ENCODE results near the gene HPS4. TPM values are rescaled to one million over a fixed set of nuclear protein-coding genes. Genes with fewer than 3 reads are reported as not detected.

Gene HPS4
- total RNA-seq, 3 donors from 2014 or later: 29.0 to 43.6 (median 35.4) TPM

DNA sequence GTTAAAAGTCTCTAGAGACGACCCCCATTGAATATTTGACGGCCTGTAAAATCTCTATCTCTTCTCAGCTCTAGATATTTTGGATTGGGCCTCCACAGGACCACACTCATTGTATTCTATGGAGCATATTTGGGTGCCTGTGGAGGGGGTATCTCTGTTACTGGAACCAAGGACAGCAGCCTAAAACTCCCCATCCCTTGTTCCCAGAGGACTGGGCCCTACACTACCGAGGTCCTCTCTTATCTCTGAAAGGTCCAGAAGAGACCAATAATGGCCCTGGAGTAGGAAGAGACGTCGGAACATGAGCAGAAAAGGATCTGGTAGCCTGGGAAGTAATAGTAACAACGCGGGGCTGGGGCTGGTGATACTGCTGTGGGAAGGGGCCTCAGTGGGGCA lies 542 bp downstream of the HPS4 start:
- peaks cover 13 to 14% of the 10 kb centered on the region in 2 donors for H3K4me1 ChIP-seq
- intact Hi-C loops (cut with DNase I; ENCODE audit: low total_unique reads): no loop called here
- no peak for TF ChIP-seq POLR2A (IDR thresholded peaks at IDR 0.05)
- TF ChIP-seq POLR2AphosphoS5 (IDR thresholded peaks at IDR 0.05): no peak
- TF ChIP-seq, protein P1, sequence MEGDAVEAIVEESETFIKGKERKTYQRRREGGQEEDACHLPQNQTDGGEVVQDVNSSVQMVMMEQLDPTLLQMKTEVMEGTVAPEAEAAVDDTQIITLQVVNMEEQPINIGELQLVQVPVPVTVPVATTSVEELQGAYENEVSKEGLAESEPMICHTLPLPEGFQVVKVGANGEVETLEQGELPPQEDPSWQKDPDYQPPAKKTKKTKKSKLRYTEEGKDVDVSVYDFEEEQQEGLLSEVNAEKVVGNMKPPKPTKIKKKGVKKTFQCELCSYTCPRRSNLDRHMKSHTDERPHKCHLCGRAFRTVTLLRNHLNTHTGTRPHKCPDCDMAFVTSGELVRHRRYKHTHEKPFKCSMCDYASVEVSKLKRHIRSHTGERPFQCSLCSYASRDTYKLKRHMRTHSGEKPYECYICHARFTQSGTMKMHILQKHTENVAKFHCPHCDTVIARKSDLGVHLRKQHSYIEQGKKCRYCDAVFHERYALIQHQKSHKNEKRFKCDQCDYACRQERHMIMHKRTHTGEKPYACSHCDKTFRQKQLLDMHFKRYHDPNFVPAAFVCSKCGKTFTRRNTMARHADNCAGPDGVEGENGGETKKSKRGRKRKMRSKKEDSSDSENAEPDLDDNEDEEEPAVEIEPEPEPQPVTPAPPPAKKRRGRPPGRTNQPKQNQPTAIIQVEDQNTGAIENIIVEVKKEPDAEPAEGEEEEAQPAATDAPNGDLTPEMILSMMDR (IDR thresholded peaks at IDR 0.05): no peak
- H3K27me3 ChIP-seq: no peaks in the 10 kb centered on the region
- H3K36me3 ChIP-seq: no peaks in the 10 kb centered on the region
- H3K9me3 ChIP-seq: no peaks in the 10 kb centered on the region
- DNase-seq (ENCODE audit: low spot score in 2 of 2): no peak
- H3K4me3 ChIP-seq: peak overlapping the region; percentile 84 to 96 (median 87)
- H3K27ac ChIP-seq: peak overlapping the region; percentile 97 to 98

DNA sequence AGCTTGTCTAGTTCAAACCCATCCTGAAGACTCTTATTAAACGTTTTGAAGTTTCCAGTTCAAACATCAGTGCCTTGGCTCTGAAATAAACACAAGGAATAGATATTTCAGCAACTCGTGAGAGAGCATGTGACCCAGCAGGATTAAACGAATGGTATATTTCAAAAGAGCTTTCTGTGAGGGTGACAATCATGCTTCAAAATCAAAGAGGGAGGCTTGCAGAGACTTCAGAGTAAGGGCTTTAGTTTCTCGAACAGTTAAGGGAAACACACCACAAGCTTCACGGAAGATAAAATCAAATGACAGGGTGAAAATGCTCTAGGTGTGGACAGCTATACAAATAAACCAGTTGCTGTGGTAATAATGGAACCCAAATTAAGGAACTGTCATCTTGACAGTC lies 1.4 kb downstream of the HPS4 start:
- Histone ChIP-seq H3K4me3 (no peak overlapping the region), H3K36me3 (no peaks in the 10 kb centered on the region), H3K27ac (peak overlapping the region in 1 of 2 donors; percentile 97), H3K27me3 (no peaks in the 10 kb centered on the region), H3K9me3 (no peaks in the 10 kb centered on the region), H3K4me1 (peaks cover 13 to 14% of the 10 kb centered on the region in 2 donors)
- intact Hi-C loops (cut with DNase I; ENCODE audit: low total_unique reads): no loop called here
- no peak for DNase-seq (ENCODE audit: low spot score in 2 of 2)
- TF ChIP-seq, protein P1 (IDR thresholded peaks at IDR 0.05): no peak
- TF ChIP-seq POLR2A (IDR thresholded peaks at IDR 0.05) (no peak), POLR2AphosphoS5 (IDR thresholded peaks at IDR 0.05) (no peak)

DNA sequence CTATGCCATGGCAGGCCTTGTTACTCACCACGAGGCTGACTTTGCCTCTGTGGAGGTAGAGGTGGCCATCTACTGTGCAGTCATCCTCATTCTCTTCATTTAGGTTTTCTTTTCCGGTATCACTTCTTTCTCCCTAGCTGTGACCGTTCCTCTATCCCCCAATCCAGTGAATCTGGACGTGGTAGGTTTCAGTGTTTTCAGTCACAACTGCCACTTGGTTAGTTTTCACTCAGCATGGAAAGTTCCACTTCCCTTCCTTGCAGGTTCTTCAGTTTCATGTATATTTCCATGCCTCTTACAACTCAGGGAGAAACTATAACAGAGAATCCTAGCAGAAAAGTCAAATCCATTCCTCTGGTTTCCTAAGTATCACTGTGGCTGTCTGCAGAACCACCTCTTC lies 1.9 kb downstream of the HPS4 start:
- Histone ChIP-seq H3K9me3 (no peaks in the 10 kb centered on the region), H3K4me3 (no peak overlapping the region), H3K36me3 (no peaks in the 10 kb centered on the region), H3K27ac (no peak overlapping the region), H3K27me3 (no peaks in the 10 kb centered on the region), H3K4me1 (peaks cover 13 to 14% of the 10 kb centered on the region in 2 donors)
- DNase-seq (ENCODE audit: low spot score in 2 of 2): no peak
- TF ChIP-seq POLR2AphosphoS5 (IDR thresholded peaks at IDR 0.05) (no peak), POLR2A (IDR thresholded peaks at IDR 0.05) (no peak)
- TF ChIP-seq, protein P1 (IDR thresholded peaks at IDR 0.05): no peak
- intact Hi-C loops (cut with DNase I; ENCODE audit: low total_unique reads): no loop called here

DNA sequence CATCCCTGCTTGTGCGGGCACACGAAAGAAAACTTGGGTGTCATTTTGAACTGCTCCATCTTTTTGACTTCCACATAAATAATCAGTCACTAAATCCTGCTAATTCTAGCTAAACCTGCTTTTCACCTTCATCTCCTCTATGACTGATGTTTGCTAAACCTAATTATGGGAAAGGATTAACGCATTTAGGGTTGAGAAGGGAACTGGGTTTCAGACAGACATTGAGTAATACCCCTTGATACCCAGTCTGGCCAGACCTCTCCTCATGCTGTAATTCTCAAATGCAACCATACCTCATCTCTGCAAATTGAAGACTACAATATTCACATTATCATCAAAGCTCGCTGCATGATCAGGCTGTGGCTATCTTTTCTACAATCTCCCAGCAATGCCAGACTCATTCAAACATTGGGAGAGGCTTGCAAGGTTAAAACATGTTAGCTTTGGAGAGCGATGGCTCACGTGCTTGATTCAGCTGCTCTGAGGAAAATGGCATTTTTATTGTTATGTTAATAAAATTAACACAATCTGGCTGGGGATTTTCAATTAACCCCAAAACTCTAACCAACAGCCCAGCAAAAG lies 2.4 kb downstream of the HPS4 start:
- intact Hi-C loops (cut with DNase I; ENCODE audit: low total_unique reads): no loop called here
- no peaks in the 10 kb centered on the region for H3K36me3 ChIP-seq
- H3K4me3 ChIP-seq: no peak overlapping the region
- no peak for DNase-seq (ENCODE audit: low spot score in 2 of 2)
- no peak overlapping the region for H3K27ac ChIP-seq
- TF ChIP-seq, protein P1 (IDR thresholded peaks at IDR 0.05): no peak
- TF ChIP-seq POLR2A (IDR thresholded peaks at IDR 0.05): no peak
- no peak for TF ChIP-seq POLR2AphosphoS5 (IDR thresholded peaks at IDR 0.05)
- H3K9me3 ChIP-seq: no peaks in the 10 kb centered on the region
- H3K4me1 ChIP-seq: peaks cover 13 to 14% of the 10 kb centered on the region in 2 donors
- H3K27me3 ChIP-seq: no peaks in the 10 kb centered on the region

DNA sequence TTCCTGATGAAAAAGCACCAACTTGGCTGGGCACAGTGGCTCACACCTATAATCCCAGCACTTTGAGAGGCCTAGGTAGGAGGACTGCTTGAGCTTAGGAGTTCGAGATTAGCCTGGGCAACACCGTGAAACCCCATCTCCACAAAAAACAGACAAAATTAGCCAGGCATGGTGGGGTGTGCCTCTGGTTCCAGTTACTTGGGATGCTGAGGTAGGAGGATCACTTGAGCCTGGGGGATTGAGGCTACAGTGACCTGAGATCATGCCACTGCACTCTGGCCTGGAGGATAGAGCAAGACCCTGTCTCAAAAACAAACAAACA lies 3.0 kb downstream of the HPS4 start:
- no peaks in the 10 kb centered on the region for H3K36me3 ChIP-seq
- intact Hi-C loops (cut with DNase I; ENCODE audit: low total_unique reads): no loop called here
- H3K4me3 ChIP-seq: peak overlapping the region in 1 of 3 donors; percentile 53
- no peak for DNase-seq (ENCODE audit: low spot score in 2 of 2)
- no peaks in the 10 kb centered on the region for H3K27me3 ChIP-seq
- H3K27ac ChIP-seq: peak overlapping the region in 1 of 2 donors; percentile 29
- TF ChIP-seq POLR2A (IDR thresholded peaks at IDR 0.05): no peak
- no peak for TF ChIP-seq POLR2AphosphoS5 (IDR thresholded peaks at IDR 0.05)
- TF ChIP-seq, protein P1 (IDR thresholded peaks at IDR 0.05): no peak
- no peaks in the 10 kb centered on the region for H3K9me3 ChIP-seq
- peaks cover 13 to 14% of the 10 kb centered on the region in 2 donors for H3K4me1 ChIP-seq
